Activated gamma-delta T cell treated with anti-CD3 and anti-CD28 coated beads, Interleukin-2, amount 50 U/mL, for 16 hours (primary cell): ENCODE results near the gene TNFRSF13B.

ENCODE experiments used
- DNase-seq: peaks from one replicate; pipeline ENCODE4 v3.0.0-alpha.2; 2020; ENCODE audit warnings: low read depth

Gene TNFRSF13B

GRCh38 chr17:16937431-16937830, 34.5 kb downstream of the TNFRSF13B start:
- no peak for DNase-seq

GRCh38 chr17:16936536-16937310, 35.2 kb downstream of the TNFRSF13B start:
- DNase-seq: no peak

- no peak for DNase-seq
These were observed 36.1 kb downstream of the TNFRSF13B start for GRCh38 chr17:16935786-16936185.

DNA sequence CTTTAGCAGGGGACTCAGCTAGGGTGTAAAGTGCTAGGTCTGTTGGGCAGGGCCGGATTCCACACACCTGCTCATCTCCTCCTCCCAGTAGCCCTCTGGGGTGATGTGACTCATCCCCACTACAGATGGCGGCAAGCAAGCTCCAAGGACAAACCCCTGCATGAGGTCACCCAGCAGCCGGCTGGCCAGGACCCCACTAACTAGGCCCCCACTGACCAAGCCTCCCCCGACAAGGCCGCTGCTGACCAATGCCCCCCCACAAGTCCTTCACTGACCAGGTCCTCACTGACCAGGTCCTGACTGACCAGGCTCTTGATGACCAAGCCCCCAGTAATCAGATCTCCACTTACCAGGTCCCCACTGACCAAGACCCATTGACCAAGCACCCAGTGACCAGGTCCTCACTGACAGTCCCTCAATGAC, 36.7 kb downstream of the TNFRSF13B start:
- no peak for DNase-seq

DNA sequence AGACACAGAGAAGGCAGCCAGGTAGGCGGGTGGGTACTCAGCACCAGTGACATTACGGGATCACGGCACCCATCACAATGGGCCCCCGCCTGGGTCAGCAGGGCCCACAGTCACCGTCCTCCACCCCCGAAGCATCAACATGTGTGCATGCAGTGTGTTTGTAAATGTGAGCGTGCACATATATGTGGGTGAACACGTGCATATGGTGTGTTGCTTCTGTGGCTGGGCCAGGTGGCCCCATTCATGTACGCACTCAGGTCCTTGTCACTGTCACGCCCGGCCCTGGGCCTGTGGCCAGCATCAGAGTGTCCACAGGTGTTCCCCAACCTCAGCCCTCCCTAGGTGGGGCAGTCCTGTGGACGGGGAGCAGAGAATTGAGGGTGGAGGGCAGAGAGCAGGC, 37.1 kb downstream of the TNFRSF13B start:
- DNase-seq: no peak

- DNase-seq: no peak
These were observed 37.7 kb downstream of the TNFRSF13B start for GRCh38 chr17:16934133-16934795.

- DNase-seq: no peak
These were observed 38.4 kb downstream of the TNFRSF13B start for GRCh38 chr17:16933317-16934132.

GRCh38 chr17:16932611-16933010, 39.3 kb downstream of the TNFRSF13B start:
- DNase-seq: no peak

- no peak for DNase-seq
These were observed 39.8 kb downstream of the TNFRSF13B start for GRCh38 chr17:16932156-16932555.

DNA sequence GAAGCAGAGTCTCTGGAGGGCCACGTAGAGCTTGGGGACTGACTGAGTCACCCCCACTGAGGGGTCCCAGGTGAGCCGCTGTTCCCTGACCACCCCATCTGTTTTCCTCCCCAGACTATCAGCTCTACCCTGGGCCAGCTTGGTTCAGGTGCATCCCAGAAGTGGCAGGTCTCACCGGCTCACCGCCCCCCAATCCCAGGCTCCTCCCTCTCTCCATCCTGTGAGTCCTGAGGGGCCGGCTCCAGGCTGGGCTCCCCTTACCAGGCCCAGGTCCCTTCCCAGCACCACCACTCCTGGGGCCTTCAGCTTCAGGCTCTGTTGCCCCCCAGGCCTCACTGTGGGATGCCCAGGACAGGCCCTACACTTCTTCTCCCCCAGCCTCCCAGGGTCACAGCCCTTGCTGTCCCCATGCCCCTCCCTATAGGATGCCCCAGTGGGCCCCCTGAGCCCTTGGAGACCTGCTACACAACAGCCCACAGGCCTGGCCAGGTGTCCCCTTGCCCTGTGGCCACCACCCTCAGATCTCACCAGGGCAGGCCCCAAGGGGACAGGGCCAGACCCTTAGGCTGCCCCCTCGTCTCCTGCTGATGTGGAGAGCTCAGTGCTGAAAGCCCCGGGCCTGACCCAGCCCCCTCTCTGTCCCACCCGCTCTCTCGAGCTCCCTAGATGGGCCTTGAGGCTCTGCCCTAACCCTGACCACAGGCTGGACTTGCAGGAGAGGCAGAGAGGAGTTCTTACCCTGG, 40.4 kb downstream of the TNFRSF13B start:
- DNase-seq: no peak

GRCh38 chr17:16930571-16931317, 41.2 kb downstream of the TNFRSF13B start:
- no peak for DNase-seq

GRCh38 chr17:16929757-16930520, 42.0 kb downstream of the TNFRSF13B start:
- no peak for DNase-seq

- DNase-seq: no peak
These were observed 42.8 kb downstream of the TNFRSF13B start for GRCh38 chr17:16929035-16929680.

- no peak for DNase-seq
These were observed 43.4 kb downstream of the TNFRSF13B start for GRCh38 chr17:16928406-16929034.

- no peak for DNase-seq
These were observed 44.1 kb downstream of the TNFRSF13B start for GRCh38 chr17:16927641-16928321.

- DNase-seq: no peak
These were observed 45.1 kb downstream of the TNFRSF13B start for GRCh38 chr17:16926571-16927451.

- DNase-seq: no peak
These were observed 45.8 kb downstream of the TNFRSF13B start for GRCh38 chr17:16926061-16926511.
